GM12878 (cell line): ENCODE data around the gene PPAN. TPM values are rescaled to one million over a fixed set of nuclear protein-coding genes. Genes with fewer than 3 reads are reported as not detected.
A peak's percentile ranks its signal among the peaks of the same experiment; 100 is the strongest.

Experiments
- ATAC-seq: fragments of 200-7000 bp; cut with Tn5 transposase; 3 replicates; pipeline ENCODE4 v1.9.1; 2020; ENCODE audit warnings: mild to moderate bottlenecking, moderate library complexity
- BruUV-seq: library from RNA; stranded (reverse); fragments of 400-500 nt; replicated peaks from 2 replicates; lab custom pipeline; 2021; lab: Mats Ljungman, UMichigan
- CTCF ChIA-PET: fragments of 300-600 bp; sonication (Branson Sonifier 250); formaldehyde crosslinking; extraction: SDS; loops from one replicate; lab custom pipeline; 2021; ENCODE audit warnings: inconsistent platforms; lab: Yijun Ruan, JAX
- POLR2A ChIA-PET: fragments of 350-600 bp; formaldehyde crosslinking; extraction: SDS; loops from one replicate; lab custom pipeline; 2021; ENCODE audit warnings: inconsistent platforms; lab: Charles Lee
- RAD21 ChIA-PET: fragments of 300-600 bp; sonication (Branson Sonifier 250); formaldehyde crosslinking; loops from one replicate; lab custom pipeline; 2023; ENCODE audit warnings: antibody characterized with exemption; ENCODE audit not compliant: unreplicated experiment; lab: Charles Lee
- SMC1A ChIA-PET: fragments of 300-600 bp; sonication (Branson Sonifier 250); formaldehyde crosslinking; loops from one replicate; lab custom pipeline; 2023; ENCODE audit not compliant: unreplicated experiment, uncharacterized antibody; lab: Charles Lee
- DNase-seq: peaks from one replicate; pipeline ENCODE4 v3.0.0-alpha.2; 2011; ENCODE audit warnings: low read depth, low spot score
- FAIRE-seq: peaks from 3 replicates; lab custom pipeline; 2011; peaks lifted over from hg19 to GRCh38; lab: Jason Lieb, UNC
- H2AFZ ChIP-seq: 2 replicates; pipeline ENCODE4 v1.6.0; 2011; ENCODE audit warnings: low read depth, low read length, control low read depth; ENCODE audit not compliant: control insufficient read depth
- H3K27ac ChIP-seq: 2 replicates; pipeline ENCODE4 v1.5.1; 2011; ENCODE audit warnings: control low read depth; ENCODE audit not compliant: control insufficient read depth, insufficient read depth
- H3K27me3 ChIP-seq, 2 experiments: replicated peaks in 1 of 2; 2 replicates each; pipeline versions ENCODE4 v1.6.0 to v1.6.1; 2011; ENCODE audit warnings: low read length in 1 of 2; ENCODE audit not compliant: control insufficient read depth in 2 of 2, insufficient read depth in 2 of 2
- H3K36me3 ChIP-seq, 2 experiments: 2 replicates each; pipeline ENCODE4 v1.5.1; 2011; ENCODE audit warnings: low read length in 1 of 2; ENCODE audit not compliant: control insufficient read depth in 2 of 2, insufficient read depth in 2 of 2
- H3K4me1 ChIP-seq: 2 replicates; pipeline ENCODE4 v1.6.1; 2011; ENCODE audit warnings: mild to moderate bottlenecking, low read length, moderate library complexity, mixed read lengths; ENCODE audit not compliant: control insufficient read depth, insufficient read depth
- H3K4me2 ChIP-seq: 2 replicates; pipeline ENCODE4 v1.6.0; 2011; ENCODE audit warnings: control low read depth; ENCODE audit not compliant: control insufficient read depth, insufficient read depth
- H3K4me3 ChIP-seq: fragments of 200-600 bp; sonication (generic); 2 replicates; pipeline ENCODE4 v1.5.1; 2016
- H3K79me2 ChIP-seq: 2 replicates; pipeline ENCODE4 v1.6.0; 2011; ENCODE audit warnings: low read length; ENCODE audit not compliant: control insufficient read depth, insufficient read depth
- H3K9ac ChIP-seq: 2 replicates; pipeline ENCODE4 v1.8.0; 2011; ENCODE audit warnings: low read length, control low read depth, mixed read lengths; ENCODE audit not compliant: control insufficient read depth, insufficient read depth
- H3K9me3 ChIP-seq: replicated peaks from 3 replicates; pipeline ENCODE4 v1.5.1; 2011; ENCODE audit warnings: mild to moderate bottlenecking, low read length; ENCODE audit not compliant: control insufficient read depth, insufficient read depth
- H4K20me1 ChIP-seq: 2 replicates; pipeline ENCODE4 v1.6.0; 2011; ENCODE audit not compliant: control insufficient read depth, insufficient read depth
- RFX5 ChIP-seq: IDR thresholded peaks from 2 replicates; pipeline ENCODE4 v1.6.1; 2011; ENCODE audit warnings: low read depth, low read length, improper control_type of control experiment
- WGBS: methylation state at CpG from one replicate; pipeline ENCODE4 v1.1.6; 2016; ENCODE audit warnings: low lambda C conversion rate; ENCODE audit not compliant: insufficient replicate concordance, insufficient coverage; ENCODE audit errors: missing lambda C conversion rate; 5-methylcytosine and 5-hydroxymethylcytosine counted together
- in situ Hi-C: fragments of 300-500 bp; cut with MboI; formaldehyde crosslinking; loops from 9 replicates; pipeline ENCODE4 v1.14.3; 2018; ENCODE audit warnings: mixed read lengths
- intact Hi-C: fragments of 100-400 bp; cut with micrococcal nuclease; formaldehyde crosslinking; loops from one replicate; pipeline ENCODE4 v1.14.2; 2022; ENCODE audit not compliant: unreplicated experiment
- polyA plus RNA-seq, 11 experiments: library from polyadenylated mRNA; depleted of rRNA in 4 of 11; unstranded in 6 of 11; stranded (reverse) in 5 of 11; fragments of >200 nt; fragmentation: Nextera tagmentation in 4 of 11; fragmentation: Illumina TruSeq in 1 of 11; extraction: Ambion mirVana in 4 of 11; extraction: Trizol in 1 of 11; gene quantifications; 1 replicate in 1 of 11; 2 replicates in 10 of 11; pipeline versions ENCODE4 v1.2.1 to v1.2.3, GENCODE V29; 2011 to 2016; ENCODE audit warnings: inconsistent platforms in 2 of 11, missing spikeins in 2 of 11, low read depth in 1 of 11
- total RNA-seq, 4 experiments: library from RNA; depleted of rRNA in 3 of 4; stranded (reverse); fragments of >200 nt in 3 of 4; fragmentation: Illumina TruSeq in 1 of 4; extraction: Trizol in 1 of 4; gene quantifications; 2 replicates each; pipeline versions ENCODE4 v1.2.1 to v1.2.3, GENCODE V29; 2013 to 2021
- TF ChIP-seq, protein P1 (sequence below): IDR thresholded peaks from 2 replicates; pipeline ENCODE4 v1.6.1; 2012; ENCODE audit warnings: low read depth, low read length, improper control_type of control experiment
- TF ChIP-seq, protein P2 (sequence below): IDR thresholded peaks from 2 replicates; pipeline ENCODE4 v1.6.1; 2011; ENCODE audit warnings: low read depth, low read length, improper control_type of control experiment, borderline replicate concordance
- TF ChIP-seq, protein P3 (sequence below): fragments of 450-650 bp; IDR thresholded peaks from 2 replicates; pipeline ENCODE4 v1.6.1; 2016; ENCODE audit warnings: mild to moderate bottlenecking

PPAN gene
- total and polyA plus RNA-seq, 10 of the 15 experiments (the other 5 are each of a cell fraction or from before 2014, with no cell fraction given), result 2.1 to 171 (median 108) TPM

DNA sequence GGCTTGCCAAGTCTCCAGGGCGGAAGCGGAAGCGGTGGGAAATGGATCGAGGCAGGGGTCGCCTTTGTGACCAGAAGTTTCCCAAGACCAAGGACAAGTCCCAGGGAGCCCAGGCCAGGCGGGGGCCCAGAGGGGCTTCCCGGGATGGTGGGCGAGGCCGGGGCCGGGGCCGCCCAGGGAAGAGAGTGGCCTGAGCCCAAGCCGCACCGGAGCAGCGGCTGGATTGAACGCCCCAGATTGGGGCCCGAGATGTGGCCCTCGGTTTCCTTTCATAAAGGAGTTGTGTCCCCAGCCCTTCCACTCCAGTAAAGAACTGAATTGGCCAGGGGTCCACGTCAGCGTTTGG is 4.8 kb downstream of the PPAN start:
- H3K4me3 ChIP-seq, result peak overlapping the region; percentile 51; the same call in 1 of the 2 replicates

More for the DNA sequence above, 4.8 kb downstream of the PPAN start:
- Histone ChIP-seq H3K36me3 (peaks cover 18 to 51% of the 10 kb centered on the region in 2 experiments; a peak in 3 of 4 replicates), H3K27me3 (no peaks in the 10 kb centered on the region)
- ChIA-PET SMC1A (interaction anchor here (11.4 kb wide), 1 partner anchor 11 kb away, joined by 150 read pairs; the partner anchor contains the start of gene ANGPTL6), CTCF (interaction anchor here (1.0 to 9.8 kb wide), 7 partner anchors 10 to 179 kb away, joined by 3 to 171 read pairs (median 8); partner anchors contain the start of gene ANGPTL6)
- TF ChIP-seq, protein P1, sequence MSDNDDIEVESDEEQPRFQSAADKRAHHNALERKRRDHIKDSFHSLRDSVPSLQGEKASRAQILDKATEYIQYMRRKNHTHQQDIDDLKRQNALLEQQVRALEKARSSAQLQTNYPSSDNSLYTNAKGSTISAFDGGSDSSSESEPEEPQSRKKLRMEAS, result no peak
- TF ChIP-seq, protein P2, sequence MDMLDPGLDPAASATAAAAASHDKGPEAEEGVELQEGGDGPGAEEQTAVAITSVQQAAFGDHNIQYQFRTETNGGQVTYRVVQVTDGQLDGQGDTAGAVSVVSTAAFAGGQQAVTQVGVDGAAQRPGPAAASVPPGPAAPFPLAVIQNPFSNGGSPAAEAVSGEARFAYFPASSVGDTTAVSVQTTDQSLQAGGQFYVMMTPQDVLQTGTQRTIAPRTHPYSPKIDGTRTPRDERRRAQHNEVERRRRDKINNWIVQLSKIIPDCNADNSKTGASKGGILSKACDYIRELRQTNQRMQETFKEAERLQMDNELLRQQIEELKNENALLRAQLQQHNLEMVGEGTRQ, result no peak
- no peak for TF ChIP-seq RFX5
- TF ChIP-seq, protein P3, sequence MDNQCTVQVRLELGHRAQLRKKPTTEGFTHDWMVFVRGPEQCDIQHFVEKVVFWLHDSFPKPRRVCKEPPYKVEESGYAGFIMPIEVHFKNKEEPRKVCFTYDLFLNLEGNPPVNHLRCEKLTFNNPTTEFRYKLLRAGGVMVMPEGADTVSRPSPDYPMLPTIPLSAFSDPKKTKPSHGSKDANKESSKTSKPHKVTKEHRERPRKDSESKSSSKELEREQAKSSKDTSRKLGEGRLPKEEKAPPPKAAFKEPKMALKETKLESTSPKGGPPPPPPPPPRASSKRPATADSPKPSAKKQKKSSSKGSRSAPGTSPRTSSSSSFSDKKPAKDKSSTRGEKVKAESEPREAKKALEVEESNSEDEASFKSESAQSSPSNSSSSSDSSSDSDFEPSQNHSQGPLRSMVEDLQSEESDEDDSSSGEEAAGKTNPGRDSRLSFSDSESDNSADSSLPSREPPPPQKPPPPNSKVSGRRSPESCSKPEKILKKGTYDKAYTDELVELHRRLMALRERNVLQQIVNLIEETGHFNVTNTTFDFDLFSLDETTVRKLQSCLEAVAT, result peak; percentile 12
- TF ChIP-seq, all 136 proteins: peak for 1
- Histone ChIP-seq H3K4me2 (peak overlapping the region; percentile 28), H3K9me3 (no peaks in the 10 kb centered on the region), H3K9ac (peak overlapping the region; percentile 18; the same call in 1 of the 2 replicates), H4K20me1 (no peaks in the 10 kb centered on the region), H3K27ac (peak overlapping the region; percentile 62), H3K4me1 (peaks cover 44% of the 10 kb centered on the region), H3K79me2 (peaks cover 61% of the 10 kb centered on the region), H2AFZ (no peak overlapping the region)
- POLR2A ChIA-PET, result interaction anchor here (0.5 to 5.4 kb wide), 6 partner anchors 8 to 178 kb away, joined by 3 to 58 read pairs (median 6); partner anchors contain the start of gene ANGPTL6
- 46% methylated on average over 19 of the region's 19 CpGs for WGBS
- in situ Hi-C loops (no loop called here), intact Hi-C loops (loop anchor here (5.0 kb wide), 1 partner anchor 84 kb away; no protein-coding TSS in a partner anchor)
- RAD21 ChIA-PET, result interaction anchor here (0.9 to 8.6 kb wide), 5 partner anchors 11 to 179 kb away, joined by 3 to 166 read pairs (median 4); partner anchors contain the start of gene ANGPTL6
- DNase-seq, result no peak
- no peak for FAIRE-seq
- ATAC-seq, result no peak
- no TSS peak for BruUV-seq
